ENCODE measurements around the gene SLC25A21.

- TF ChIP-seq FOS (IDR thresholded peaks at IDR 0.05; ENCODE audit: borderline replicate concordance, extremely low read depth, insufficient read length) (no peak), REST (IDR thresholded peaks at IDR 0.05; ENCODE audit: low read depth, low read length) (no peak), RAD21 (IDR thresholded peaks at IDR 0.05; ENCODE audit: insufficient read depth, low read depth, low read length) (no peak), PBX3 (IDR thresholded peaks at IDR 0.05; ENCODE audit: insufficient replicate concordance, low read depth, low read length) (no peak), TCF7 (IDR thresholded peaks at IDR 0.05; ENCODE audit: borderline replicate concordance) (no peak), FOXK2 (IDR thresholded peaks at IDR 0.05) (no peak), SMAD5 (IDR thresholded peaks at IDR 0.05; ENCODE audit: low read depth) (no peak), CTCF (IDR thresholded peaks at IDR 0.05 in 2 of 3, conservative IDR thresholded peaks at IDR 0.05 in 1 of 3; ENCODE audit: control insufficient read depth in 2 of 3, extremely low read depth in 1 of 3, insufficient read depth in 1 of 3, low read depth in 3 of 3, low read length in 3 of 3) (no peak), ELK1 (IDR thresholded peaks at IDR 0.05; ENCODE audit: low read depth, low read length) (no peak), POLR2A (IDR thresholded peaks at IDR 0.05; ENCODE audit: low read depth, low read length) (no peak), POLR2AphosphoS5 (IDR thresholded peaks at IDR 0.05; ENCODE audit: low read length) (no peak)
Measured at GRCh38 chr14:36674659-36675058, 497.7 kb downstream of the SLC25A21 start.

Data from GM12878 (cell line).